ENCODE measurements around the gene CKMT2. TPM values are rescaled to one million over a fixed set of nuclear protein-coding genes. Genes with fewer than 3 reads are reported as not detected.
"Not testable (repeated sequence)": the region's sequence is repeated elsewhere in the genome, so short reads cannot be mapped to it uniquely, and the experiment has no call there.

Gene CKMT2
- polyA plus RNA-seq, 1 experiment: 0.11 TPM

DNA sequence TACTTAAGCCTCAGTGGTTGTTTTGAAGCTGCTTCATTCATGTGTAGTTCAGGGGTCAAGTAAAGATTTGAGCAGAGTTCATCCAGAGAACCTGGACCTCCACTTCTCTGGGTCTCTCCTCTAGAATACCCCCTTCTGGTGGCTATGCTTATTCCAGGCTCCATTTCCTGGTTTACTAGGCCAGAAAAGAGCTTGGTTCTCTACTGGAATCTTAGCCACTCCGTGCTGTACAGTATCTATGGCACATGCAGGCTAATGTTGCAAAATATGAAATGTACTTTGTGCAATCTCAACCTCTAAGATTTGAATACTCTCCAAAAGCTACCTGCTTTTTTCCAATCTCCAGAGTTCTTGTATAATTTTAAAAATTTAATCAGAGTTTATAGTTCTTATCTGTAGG, 50.9 kb downstream of the CKMT2 start:
- H3K4me3 ChIP-seq (ENCODE audit: low read depth, low read length): no peak overlapping the region
- H3K27me3 ChIP-seq (ENCODE audit: control insufficient read depth, insufficient read depth, low read length): no peaks in the 10 kb centered on the region
- H3K9me3 ChIP-seq (ENCODE audit: control insufficient read depth, insufficient read depth, low read length): no peaks in the 10 kb centered on the region
- ChIA-PET POLR2A (no interaction called here), CTCF (interaction anchor here (0.9 to 2.1 kb wide), 3 partner anchors 14 to 19 kb away, joined by 3 to 6 read pairs (median 4); no protein-coding TSS in a partner anchor)
- DNase-seq (ENCODE audit: low read depth, low spot score): no peak
- no peak overlapping the region for H3K27ac ChIP-seq (ENCODE audit: low read depth, low read length)
- TF ChIP-seq, protein P1, sequence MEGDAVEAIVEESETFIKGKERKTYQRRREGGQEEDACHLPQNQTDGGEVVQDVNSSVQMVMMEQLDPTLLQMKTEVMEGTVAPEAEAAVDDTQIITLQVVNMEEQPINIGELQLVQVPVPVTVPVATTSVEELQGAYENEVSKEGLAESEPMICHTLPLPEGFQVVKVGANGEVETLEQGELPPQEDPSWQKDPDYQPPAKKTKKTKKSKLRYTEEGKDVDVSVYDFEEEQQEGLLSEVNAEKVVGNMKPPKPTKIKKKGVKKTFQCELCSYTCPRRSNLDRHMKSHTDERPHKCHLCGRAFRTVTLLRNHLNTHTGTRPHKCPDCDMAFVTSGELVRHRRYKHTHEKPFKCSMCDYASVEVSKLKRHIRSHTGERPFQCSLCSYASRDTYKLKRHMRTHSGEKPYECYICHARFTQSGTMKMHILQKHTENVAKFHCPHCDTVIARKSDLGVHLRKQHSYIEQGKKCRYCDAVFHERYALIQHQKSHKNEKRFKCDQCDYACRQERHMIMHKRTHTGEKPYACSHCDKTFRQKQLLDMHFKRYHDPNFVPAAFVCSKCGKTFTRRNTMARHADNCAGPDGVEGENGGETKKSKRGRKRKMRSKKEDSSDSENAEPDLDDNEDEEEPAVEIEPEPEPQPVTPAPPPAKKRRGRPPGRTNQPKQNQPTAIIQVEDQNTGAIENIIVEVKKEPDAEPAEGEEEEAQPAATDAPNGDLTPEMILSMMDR (IDR thresholded peaks at IDR 0.05; ENCODE audit: low read depth, low read length): no peak

- H3K27ac ChIP-seq (ENCODE audit: low read depth, low read length): no peak overlapping the region
- CTCF ChIA-PET: interaction anchor here (0.6 to 5.6 kb wide), 4 partner anchors 13 to 804 kb away, joined by 3 to 32 read pairs (median 4); no protein-coding TSS in a partner anchor
- DNase-seq (ENCODE audit: low read depth, low spot score): no peak
- TF ChIP-seq, protein P1 (IDR thresholded peaks at IDR 0.05; ENCODE audit: low read depth, low read length): no peak
- H3K9me3 ChIP-seq (ENCODE audit: control insufficient read depth, insufficient read depth, low read length): no peaks in the 10 kb centered on the region
- POLR2A ChIA-PET: no interaction called here
- no peaks in the 10 kb centered on the region for H3K27me3 ChIP-seq (ENCODE audit: control insufficient read depth, insufficient read depth, low read length)
- no peak overlapping the region for H3K4me3 ChIP-seq (ENCODE audit: low read depth, low read length)
Observed at GRCh38 chr5:81286059-81286617, 53.0 kb downstream of the CKMT2 start.

DNA sequence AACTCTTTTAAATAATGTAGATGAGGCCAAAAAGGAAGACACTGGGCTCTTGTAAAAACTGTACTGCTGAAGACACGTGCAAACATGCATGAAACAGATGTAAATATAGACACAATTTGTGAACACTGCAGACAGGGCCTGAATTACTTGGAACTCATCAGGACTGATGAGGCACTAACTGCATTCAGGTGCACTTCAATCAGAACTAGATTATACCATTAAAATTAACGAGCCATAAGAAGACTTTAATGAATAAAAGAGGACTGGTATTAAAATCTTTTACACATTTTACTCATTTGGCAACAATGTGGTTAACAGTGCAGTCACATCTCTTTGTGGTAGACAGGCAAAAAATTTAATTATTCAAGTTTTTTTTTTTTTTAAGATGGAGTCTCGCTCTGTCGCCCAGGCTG, 54.9 kb downstream of the CKMT2 start:
- CTCF ChIA-PET: interaction anchor here (5.6 kb wide), 1 partner anchor 11 kb away, joined by 32 read pairs; no protein-coding TSS in a partner anchor
- TF ChIP-seq, protein P1 (IDR thresholded peaks at IDR 0.05; ENCODE audit: low read depth, low read length): no peak

GRCh38 chr5:81290146-81290545, 57.0 kb downstream of the CKMT2 start:
- ChIA-PET CTCF (interaction anchor here (5.6 kb wide), 1 partner anchor 9 kb away, joined by 32 read pairs; no protein-coding TSS in a partner anchor), POLR2A (no interaction called here)
- Histone ChIP-seq H3K9me3 (ENCODE audit: control insufficient read depth, insufficient read depth, low read length) (peaks cover 9% of the 10 kb centered on the region), H3K27ac (ENCODE audit: low read depth, low read length) (no peak overlapping the region), H3K27me3 (ENCODE audit: control insufficient read depth, insufficient read depth, low read length) (no peaks in the 10 kb centered on the region), H3K4me3 (ENCODE audit: low read depth, low read length) (no peak overlapping the region)
- TF ChIP-seq, protein P1 (IDR thresholded peaks at IDR 0.05; ENCODE audit: low read depth, low read length): no peak
- no peak for DNase-seq (ENCODE audit: low read depth, low spot score)

More for the DNA sequence above, 54.9 kb downstream of the CKMT2 start:
- no peaks in the 10 kb centered on the region for H3K27me3 ChIP-seq (ENCODE audit: control insufficient read depth, insufficient read depth, low read length)
- POLR2A ChIA-PET: no interaction called here
- no peak overlapping the region for H3K27ac ChIP-seq (ENCODE audit: low read depth, low read length)
- no peak overlapping the region for H3K4me3 ChIP-seq (ENCODE audit: low read depth, low read length)
- peaks cover 8% of the 10 kb centered on the region for H3K9me3 ChIP-seq (ENCODE audit: control insufficient read depth, insufficient read depth, low read length)
- DNase-seq (ENCODE audit: low read depth, low spot score): no peak

DNA sequence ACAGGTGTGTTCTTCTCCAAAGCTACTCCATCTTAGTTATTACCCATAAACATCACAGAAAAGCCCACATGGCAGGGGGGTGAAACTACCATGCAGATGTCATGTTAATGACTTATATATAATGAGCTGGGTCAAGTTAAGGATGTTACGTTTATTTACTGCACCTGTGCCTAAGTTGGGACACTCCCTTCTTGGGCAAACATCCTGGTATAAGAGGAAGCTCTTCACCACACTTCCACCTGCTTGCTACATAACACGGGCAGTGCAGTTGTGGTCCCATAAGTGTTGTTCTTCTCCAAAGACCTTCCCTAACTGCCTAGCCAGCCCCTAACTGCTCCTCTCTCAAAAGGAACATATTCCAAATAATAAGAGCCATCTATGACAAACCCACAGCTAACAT, 59.0 kb downstream of the CKMT2 start:
- no peaks in the 10 kb centered on the region for H3K27me3 ChIP-seq (ENCODE audit: control insufficient read depth, insufficient read depth, low read length)
- peaks cover 9% of the 10 kb centered on the region for H3K9me3 ChIP-seq (ENCODE audit: control insufficient read depth, insufficient read depth, low read length)
- ChIA-PET POLR2A (no interaction called here), CTCF (interaction anchor here (1.2 kb wide), 1 partner anchor 9 kb away, joined by 3 read pairs; the partner anchor contains the start of gene ZCCHC9)
- no peak overlapping the region for H3K27ac ChIP-seq (ENCODE audit: low read depth, low read length)
- no peak for DNase-seq (ENCODE audit: low read depth, low spot score)
- TF ChIP-seq, protein P1 (IDR thresholded peaks at IDR 0.05; ENCODE audit: low read depth, low read length): no peak
- no peak overlapping the region for H3K4me3 ChIP-seq (ENCODE audit: low read depth, low read length)

GRCh38 chr5:81294021-81294420, 60.9 kb downstream of the CKMT2 start:
- H3K27ac ChIP-seq (ENCODE audit: low read depth, low read length); H3K27me3 ChIP-seq (ENCODE audit: control insufficient read depth, insufficient read depth, low read length); CTCF ChIA-PET; DNase-seq (ENCODE audit: low read depth, low spot score); H3K9me3 ChIP-seq (ENCODE audit: control insufficient read depth, insufficient read depth, low read length); POLR2A ChIA-PET; H3K4me3 ChIP-seq (ENCODE audit: low read depth, low read length): not testable (repeated sequence)
